ENCODE measurements around the gene ALG3.

DNA sequence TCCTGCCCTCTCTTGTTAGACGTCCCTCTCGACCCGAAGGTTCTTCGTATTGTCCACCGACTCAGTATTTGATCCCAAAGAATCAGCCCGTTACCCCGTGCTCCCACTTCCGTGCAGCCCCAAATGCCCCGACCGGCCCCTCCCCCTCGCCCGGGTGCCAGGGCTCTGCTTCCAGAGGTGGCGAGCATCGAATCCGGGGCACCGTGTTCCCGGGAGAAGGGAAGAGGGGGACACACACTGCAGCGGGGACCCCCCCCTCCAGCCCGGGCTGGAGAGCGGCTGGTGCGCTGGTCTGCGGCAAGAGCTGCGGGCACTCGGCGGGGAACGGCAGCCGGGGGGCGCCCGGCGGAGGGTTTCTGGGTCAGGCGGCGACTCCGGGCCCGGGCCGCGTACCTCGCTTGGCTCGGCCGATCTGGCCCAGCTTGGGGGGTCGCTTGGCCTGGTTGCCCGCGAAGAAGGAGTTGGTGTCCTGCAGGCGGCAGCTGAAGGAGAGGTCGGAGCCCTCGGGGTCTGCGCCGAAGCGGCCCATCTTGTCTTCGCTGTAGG is 12.0 kb upstream of the ALG3 start:
- TF ChIP-seq, protein P1, sequence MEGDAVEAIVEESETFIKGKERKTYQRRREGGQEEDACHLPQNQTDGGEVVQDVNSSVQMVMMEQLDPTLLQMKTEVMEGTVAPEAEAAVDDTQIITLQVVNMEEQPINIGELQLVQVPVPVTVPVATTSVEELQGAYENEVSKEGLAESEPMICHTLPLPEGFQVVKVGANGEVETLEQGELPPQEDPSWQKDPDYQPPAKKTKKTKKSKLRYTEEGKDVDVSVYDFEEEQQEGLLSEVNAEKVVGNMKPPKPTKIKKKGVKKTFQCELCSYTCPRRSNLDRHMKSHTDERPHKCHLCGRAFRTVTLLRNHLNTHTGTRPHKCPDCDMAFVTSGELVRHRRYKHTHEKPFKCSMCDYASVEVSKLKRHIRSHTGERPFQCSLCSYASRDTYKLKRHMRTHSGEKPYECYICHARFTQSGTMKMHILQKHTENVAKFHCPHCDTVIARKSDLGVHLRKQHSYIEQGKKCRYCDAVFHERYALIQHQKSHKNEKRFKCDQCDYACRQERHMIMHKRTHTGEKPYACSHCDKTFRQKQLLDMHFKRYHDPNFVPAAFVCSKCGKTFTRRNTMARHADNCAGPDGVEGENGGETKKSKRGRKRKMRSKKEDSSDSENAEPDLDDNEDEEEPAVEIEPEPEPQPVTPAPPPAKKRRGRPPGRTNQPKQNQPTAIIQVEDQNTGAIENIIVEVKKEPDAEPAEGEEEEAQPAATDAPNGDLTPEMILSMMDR (IDR thresholded peaks at IDR 0.05) = no peak
- TF ChIP-seq, protein P2, sequence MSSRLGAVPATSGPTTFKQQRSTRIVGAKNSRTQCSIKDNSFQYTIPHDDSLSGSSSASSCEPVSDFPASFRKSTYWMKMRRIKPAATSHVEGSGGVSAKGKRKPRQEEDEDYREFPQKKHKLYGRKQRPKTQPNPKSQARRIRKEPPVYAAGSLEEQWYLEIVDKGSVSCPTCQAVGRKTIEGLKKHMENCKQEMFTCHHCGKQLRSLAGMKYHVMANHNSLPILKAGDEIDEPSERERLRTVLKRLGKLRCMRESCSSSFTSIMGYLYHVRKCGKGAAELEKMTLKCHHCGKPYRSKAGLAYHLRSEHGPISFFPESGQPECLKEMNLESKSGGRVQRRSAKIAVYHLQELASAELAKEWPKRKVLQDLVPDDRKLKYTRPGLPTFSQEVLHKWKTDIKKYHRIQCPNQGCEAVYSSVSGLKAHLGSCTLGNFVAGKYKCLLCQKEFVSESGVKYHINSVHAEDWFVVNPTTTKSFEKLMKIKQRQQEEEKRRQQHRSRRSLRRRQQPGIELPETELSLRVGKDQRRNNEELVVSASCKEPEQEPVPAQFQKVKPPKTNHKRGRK (CRISPR knock-in tag; IDR thresholded peaks at IDR 0.05; ENCODE audit: borderline replicate concordance) = no peak
- TF ChIP-seq ZNF423 (CRISPR knock-in tag; IDR thresholded peaks at IDR 0.05) = no peak
- TF ChIP-seq CREM (CRISPR knock-in tag; IDR thresholded peaks at IDR 0.05) = no peak
- no peak for TF ChIP-seq TEAD1 (CRISPR knock-in tag; IDR thresholded peaks at IDR 0.05)

All from WTC11 (cell line).